NCI-H226 (cell line): ENCODE data around the gene DUSP9.
"Not testable (repeated sequence)": the region's sequence is repeated elsewhere in the genome, so short reads cannot be mapped to it uniquely, and the experiment has no call there.

Experiments
- DNase-seq: peaks from one replicate; pipeline ENCODE4 v3.0.0-alpha.2; 2015

DUSP9 gene, protein sequence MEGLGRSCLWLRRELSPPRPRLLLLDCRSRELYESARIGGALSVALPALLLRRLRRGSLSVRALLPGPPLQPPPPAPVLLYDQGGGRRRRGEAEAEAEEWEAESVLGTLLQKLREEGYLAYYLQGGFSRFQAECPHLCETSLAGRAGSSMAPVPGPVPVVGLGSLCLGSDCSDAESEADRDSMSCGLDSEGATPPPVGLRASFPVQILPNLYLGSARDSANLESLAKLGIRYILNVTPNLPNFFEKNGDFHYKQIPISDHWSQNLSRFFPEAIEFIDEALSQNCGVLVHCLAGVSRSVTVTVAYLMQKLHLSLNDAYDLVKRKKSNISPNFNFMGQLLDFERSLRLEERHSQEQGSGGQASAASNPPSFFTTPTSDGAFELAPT

DNA sequence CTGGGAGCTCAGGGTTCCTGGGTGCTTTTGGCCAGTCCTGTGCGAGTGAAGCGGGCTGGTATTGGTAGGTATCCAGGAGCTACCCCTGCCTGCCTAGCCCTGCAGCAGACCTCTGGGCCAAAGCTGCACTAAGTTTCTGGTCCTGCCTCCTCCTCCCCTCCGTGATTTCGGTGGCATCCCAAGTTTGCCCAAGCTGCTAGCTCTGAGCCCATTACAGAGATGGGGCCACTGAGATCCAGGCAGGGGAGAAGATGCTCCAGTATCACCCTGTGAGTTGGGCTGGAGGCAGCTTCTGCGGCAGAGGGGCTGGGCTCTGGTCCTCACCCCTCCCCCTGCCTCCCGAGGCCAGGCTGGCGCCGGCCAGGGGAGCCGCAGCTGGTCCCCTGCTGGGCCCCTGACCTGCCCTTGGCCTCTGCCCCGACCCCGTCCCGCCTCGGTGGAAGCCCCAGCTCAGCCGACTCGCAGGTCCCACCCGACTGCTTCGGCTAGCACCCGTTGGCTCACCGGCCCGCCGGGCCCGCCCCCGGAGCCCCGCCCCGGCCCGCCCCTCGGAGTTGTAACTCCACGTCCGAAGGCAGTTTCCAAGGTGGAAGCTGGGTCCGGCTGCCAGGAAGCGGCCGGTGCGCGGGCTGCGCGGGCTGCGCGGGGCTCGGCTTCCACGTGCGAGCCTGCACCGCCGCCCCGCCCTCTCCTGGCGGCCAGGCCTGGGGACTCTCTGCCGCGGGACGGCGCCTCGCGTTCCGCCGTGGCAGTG, at the start of gene DUSP9:
TSS of gene DUSP9 (plus strand) at position 584 of the 754 bp plus-strand sequence. CDS start 751 bp downstream, outside the sequence.
- peak; percentile 43 for DNase-seq

DNA sequence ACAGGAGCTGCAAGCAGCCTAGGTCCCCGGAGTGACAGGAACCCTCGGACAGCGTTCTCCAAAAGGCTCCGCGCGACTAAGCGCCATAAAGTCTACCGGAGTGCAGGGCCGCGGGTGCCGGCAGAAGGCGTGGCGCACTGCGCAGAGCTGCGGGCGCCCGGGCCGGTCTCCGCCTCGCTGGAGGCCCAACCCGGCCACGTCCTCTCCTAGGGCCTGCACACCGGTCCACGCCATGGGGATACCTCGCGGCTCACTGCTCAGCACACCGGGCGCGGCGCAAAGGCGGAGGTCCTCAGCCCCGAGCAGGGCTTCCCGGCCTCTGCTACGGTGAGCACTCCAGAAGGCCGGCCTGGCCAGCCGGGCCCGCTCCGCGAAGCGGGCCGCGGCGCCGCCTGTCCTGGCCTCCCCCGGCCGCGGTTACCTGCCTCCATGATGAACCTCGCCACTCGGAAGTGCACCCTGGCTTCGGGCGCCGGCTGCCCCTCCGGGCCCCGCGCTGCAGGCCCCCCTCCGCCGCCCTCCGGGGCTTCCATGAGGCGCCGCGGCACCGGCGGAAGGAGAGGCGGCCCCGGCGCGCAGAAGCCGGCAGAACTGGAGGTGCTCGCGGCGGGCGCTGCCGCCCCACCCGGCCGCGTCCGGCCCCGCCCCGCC, 48.3 kb upstream of the DUSP9 start, which contains the start of gene CCNQ:
TSS of gene CCNQ (minus strand) at position 599 of the 651 bp plus-strand sequence. CDS start at position 533, 66 bp downstream.
- no peak for DNase-seq

DNA sequence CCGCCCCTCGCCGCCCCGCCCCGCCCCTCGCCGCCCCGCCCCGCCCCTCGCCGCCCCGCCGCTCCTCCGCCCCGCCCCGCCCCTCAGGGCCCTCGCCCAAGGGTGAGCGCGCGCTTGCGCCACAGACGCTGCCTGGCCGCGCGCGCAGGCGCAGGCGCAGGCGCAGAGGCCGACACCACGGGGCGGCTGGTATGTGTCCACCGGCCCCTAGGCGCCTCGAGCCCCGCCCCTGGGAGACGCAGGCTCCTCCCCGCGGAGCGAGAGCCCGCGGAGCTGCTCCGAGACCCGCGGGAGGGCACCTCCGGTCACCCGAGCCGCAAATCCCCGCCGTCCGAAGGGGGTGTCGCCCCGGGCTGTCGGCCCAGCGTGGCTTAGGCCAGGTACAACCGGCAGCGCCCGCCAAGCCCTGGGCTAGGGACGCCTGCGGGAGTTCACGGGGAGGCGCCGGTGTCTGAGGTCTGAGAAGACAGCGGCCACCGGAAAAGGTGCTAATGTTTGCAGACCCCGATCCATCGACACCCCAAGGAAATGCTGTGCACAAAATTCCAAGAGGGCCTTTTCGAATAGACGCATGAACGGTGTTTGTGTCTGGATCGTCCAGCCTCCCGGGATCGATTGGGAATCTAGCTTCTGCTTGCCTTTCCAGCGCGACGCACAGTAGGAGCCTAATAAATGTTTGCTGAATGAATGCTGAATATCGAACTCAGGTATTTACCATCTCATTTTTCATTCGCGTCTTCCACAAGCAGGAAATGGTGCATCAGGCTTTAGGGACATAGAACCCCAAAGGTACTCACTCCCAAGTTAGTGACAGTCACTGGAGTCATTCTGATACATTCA, 47.6 kb upstream of the DUSP9 start:
- DNase-seq: peak; percentile 70

DNA sequence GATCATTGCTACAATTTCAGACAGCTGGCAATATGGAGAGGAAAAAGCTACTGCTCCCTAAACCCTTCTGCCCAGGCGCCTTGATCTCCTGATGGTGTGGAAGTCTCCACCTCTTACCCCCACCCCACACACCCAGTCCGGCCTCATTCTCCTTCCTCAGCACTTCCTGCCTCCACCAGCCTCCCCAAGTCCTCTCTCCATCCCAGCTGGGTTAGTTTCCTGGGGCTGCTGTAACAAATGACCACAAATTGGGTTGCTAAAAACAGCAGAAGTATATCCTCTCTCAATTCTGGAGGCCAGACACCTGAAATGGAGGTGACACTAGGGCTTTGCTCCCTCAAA, 47.0 kb upstream of the DUSP9 start:
- DNase-seq: no peak

DNA sequence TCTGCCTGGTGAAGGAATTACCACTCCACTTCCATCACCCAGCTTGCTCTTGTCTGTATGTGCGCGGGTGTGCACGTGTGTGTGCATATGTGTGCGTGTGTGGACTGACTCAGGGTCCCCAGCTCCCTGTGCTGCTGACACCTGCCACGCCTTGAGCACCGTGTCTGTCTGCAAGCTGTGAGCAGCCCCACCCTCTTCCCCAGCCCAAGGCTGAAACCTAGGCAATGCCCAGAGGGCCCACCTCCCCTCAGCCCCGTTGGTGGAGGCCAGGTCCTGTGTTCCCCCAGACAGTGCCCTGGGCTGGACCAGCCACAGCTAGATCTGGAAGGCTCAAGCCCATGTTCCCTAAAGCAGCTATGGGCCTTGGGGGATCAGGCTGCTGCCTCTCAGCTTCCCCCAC, 46.1 kb upstream of the DUSP9 start:
- no peak for DNase-seq

DNA sequence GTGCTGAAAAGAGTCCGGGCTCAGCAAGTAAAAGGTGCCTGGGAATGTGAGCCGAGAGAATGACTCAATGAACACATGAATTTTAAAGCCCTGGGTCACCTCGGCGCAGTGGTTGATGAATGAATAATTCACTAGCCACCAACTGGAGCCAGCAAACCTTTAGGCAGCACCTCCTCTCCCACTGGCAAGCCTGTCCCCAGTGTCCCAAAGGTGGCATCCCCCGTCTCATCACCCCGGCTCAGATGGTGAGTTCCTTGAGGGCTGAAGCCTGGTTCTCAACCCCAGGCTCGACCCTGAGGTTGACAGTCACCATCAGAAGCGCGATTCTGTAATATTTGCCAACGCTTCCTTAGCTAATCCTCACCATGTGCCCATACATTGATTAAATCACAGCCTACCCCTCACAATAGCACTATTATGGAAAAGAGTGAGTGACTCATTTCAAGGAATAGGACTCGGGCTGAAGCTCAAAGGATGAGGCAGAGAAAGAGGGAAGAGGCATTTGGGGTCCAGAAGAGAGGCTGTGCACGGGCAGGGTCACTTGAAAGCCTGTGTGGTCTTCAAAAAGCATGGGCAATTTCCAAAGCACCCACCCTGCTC, 45.4 kb upstream of the DUSP9 start:
- DNase-seq: no peak

DNA sequence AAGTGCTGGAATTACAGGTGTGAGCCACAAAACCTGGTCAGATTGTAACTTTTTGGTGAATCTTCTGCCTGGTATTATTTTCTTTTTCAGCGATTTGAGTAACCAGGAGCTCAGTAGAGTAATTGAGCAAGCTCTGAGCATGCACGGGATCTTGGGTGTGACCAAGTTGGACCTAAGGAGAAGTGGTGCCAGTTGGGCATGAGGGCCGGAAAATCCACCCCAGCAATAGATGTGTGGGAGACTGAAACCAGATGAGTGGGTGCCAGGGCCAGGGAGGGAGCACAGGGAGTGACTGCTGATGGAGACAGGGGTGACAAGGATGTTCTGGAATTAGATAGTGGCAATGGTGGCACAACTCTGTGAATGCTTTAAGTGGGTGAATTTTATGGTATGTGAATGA, 44.4 kb upstream of the DUSP9 start:
- DNase-seq: no peak

DNA sequence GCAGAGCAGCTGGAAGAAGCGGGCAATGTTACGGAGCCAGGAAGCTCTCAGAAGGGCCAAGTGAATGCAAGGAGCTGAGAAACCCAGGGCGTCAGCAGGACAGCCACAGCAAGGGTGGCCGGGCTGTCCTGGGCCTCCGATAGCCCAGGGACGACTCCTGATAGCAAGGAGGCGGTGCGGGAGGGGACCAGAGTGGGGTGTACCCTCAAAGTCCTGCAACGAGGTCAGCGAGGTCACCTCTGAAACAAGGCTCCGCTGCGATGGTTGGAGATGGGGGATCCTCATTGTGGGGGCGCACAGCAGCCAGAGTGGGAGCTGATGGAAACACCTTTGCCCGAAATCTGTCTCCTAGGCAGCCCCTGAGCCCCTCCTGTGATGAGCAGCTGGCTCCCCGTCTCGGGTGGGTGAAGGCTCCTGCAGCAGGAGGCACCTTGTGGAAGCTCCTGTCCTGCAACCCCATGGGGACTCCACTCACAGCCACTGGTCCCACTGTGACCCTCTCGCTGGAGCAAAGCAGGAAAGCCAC, 43.8 kb upstream of the DUSP9 start:
- no peak for DNase-seq

DNA sequence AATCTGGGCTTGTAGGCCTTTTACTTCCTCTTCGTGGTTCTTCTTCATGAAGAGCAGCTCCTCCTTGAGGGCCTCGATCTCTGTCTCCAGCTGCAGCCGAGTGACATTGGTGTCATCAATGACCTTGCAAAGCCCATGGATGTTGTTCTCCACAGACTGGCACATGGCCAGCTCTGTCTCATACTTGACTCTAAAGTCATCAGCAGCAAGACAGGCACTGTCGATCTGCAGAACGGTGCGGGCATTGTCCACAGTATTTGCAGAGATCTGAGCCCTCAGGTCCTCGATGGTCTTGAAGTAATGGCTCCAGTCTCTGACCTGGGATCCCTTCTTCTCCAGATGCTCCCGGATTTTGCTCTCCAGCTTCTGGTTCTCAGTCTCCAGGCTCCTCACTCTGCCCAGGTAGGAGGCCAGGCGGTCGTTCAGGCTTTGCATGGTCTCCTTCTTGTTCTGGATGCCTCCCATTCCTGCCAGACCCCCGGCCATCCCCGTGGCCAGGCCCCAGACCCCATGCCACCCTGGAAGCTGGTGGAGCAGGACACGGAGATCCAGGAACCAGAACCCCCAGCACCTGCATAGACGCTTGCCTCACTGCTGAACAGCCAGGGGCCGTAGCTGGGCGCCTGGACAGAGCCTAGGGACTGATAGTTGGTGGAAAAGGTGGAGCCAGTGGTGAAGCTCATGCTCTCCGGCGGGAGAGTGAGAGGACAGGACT, 42.2 kb upstream of the DUSP9 start:
- DNase-seq: not testable (repeated sequence)

DNA sequence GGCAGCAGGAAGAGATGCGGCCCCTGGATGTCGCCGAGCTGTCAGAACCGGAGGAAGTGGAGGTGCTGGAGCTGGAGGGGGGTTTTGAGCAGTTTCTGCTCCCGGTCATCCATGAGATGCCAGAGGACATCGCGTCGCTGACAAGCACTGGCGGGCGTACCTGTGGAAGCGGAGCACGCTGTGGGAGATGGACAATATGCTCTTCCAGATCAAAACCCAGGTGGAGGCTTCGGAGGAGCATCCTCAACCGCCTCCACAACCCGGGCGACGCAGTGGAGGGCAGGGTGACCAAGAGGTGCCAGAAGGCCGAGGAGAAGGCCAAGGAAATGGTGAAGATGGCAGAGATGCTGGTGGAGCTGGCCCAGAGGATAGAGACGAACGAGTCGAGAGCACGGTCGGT, 40.5 kb upstream of the DUSP9 start:
- DNase-seq: no peak

DNA sequence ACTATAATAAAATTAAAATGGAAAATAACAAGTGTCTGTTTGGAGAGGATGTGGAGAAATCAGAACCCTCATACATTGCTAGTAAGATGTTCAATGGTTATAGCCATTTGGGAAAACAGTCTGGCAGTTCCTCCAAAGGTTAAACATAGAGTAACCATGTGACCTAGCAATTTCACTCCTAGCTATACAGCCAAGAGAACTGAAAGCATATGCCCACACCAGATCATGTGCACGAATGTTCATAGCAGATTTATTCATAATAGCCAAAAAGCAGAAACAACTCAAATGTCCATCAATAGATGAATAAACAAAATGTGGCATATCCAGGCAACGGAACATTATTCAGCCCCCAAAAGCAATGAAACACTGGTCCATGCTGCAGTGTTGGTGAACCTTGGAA, 38.6 kb upstream of the DUSP9 start:
- no peak for DNase-seq

DNA sequence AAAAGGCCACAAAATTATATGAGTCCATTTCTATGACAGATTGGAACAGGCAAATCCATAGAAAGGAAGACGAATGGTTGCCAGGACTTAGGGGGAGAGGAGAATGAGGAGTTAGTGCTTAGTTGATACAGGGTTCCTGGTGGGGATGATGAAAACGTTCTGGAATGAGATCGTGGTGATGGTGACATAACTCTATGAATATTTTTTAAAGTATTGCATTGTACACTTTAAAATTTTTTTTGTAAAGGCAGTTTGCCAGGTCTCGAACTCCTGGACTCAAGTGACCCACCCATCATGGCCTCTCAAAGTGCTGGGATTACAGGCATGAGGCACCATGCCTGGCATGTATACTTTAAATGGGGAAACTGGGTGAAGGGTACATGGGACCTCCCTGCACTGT, 38.2 kb upstream of the DUSP9 start:
- DNase-seq: no peak

DNA sequence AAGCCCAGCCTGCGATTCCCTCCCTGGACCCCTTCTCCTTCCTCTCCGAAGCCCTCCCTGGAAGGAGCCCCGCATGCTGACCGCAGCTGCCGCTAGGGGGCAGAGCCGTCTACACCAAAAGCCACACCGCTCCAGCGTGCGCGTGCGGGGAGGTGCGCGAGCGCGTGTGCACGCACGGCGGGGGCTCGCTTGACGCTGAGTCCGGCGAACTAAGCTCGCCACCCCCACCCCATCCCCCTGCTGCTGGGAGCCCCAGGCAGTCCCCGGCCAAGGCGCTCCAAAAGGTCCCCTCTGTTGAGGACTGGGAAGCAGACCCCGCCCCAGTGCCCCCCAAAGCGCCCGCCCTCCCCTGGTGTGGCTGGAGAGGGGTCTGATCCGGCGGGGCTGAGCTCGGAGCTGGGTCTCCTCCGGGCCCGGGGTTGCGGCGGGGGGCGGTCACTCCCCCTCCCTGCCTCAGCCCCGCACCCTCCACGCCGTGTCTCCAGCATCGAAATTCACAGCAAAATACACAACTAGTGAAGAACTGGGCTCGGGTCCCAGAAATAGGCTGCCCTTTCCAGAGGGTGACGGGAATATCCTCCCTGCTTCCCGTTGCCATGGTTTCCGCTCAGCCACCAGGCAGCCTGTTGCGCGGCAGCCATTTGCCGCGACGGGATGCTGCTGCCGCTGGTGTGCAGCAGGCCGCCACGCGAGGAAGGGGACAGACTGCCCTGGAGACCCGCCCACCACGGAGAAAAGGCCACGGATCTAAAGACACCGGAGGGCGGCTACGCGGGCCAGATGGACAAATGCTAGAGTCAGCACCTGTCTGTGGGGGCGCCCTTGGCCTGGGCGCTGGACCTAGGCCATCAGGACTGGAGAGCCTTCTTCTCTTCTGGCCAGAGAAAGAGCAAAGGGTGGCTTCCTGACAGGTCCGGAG, 36.8 kb upstream of the DUSP9 start:
- peak; percentile 53 for DNase-seq

DNA sequence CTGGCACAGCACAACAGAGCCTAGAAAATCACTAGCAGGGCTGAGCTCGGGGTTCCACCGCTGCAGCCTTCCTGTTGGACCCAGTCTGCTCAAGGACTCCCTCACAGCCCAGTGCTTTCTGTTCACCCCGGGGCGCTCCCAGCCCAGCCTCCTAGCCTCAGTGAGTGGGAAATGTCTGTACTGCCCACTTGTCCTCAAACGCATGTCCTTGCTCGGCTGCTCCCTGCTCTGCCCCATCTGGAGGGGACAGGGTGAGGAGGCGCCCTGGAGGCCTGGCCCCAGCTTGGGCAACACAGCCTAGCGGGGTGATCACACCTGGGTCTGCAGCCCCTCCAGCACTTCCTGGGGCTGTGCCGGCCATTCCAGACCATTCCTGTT, 36.2 kb upstream of the DUSP9 start:
- DNase-seq: no peak

DNA sequence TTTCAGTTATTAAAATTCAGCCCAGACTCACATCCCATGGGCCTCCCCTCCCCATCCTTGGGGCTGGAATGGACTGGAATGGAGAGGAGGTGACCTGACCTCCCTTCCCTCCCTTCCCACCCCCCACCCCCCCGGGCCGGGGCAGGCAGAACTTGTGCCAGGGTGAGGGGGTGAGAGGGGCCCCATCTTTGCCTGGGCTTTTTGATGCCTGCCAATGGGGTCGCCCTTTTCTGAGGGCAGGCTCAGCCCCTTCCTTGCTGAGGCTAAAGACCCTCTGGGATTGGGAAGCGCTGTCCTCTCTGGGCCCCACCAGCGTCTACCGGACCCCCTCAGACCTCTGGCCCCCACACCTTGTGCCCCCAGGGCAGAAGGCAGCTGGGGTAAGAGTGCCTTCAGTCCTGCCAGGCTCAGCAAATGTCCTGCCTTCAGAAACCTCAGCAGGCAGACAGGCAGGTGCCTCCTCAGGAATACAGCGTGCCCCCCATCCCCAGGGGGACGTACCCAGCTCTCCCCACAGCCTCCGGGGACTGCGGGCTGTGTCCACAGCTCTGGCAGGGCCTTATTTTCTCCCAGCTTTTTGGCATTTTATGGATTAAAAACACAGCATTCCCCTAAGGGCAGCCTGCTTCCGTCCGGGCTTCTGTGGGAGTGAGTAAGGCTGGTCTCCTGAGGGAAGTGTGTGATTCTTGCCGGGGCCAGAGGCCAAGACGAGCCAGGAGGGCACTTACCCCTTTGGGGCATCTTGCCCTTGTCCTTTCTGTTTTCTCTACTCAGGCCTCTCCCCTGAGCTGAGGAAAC, 35.5 kb upstream of the DUSP9 start:
- no peak for DNase-seq

DNA sequence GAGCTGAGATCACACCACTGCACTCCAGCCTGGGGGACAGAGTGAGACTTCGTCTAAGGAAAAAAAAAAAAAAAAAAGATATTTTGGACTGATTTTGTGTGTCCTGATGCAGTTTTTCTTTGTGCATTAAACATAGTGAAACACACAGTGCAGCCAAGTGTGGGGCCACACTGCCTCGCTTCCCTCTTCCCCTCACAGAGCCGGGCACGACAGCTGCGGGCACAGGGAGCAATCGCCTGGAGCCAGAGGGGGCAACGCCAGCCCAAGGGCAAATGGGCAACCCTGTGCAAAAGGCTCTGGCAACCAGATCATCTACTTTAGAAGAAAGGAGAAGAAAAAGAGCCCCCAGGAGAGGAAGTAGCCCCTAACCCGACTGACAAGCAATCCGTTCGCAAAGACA, 34.6 kb upstream of the DUSP9 start:
- DNase-seq: no peak

DNA sequence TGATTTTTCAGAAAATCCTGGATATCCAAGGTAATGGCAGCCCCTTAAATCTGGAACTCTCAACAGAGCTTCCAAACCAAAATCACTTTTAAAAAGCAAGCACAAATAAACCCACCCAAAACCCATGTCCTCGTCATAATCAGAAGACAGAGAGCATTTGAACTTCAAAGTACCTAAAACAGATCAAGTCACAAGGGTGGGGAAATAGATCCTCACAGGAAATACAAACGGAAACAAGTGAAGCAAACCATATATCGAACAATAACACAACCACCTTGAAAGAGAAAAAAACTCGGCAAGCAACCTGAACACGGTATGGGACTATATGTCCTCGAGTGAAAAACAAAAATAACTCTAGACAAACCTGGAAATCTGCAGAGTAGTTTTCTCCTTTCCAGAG, 32.2 kb upstream of the DUSP9 start:
- DNase-seq: no peak

DNA sequence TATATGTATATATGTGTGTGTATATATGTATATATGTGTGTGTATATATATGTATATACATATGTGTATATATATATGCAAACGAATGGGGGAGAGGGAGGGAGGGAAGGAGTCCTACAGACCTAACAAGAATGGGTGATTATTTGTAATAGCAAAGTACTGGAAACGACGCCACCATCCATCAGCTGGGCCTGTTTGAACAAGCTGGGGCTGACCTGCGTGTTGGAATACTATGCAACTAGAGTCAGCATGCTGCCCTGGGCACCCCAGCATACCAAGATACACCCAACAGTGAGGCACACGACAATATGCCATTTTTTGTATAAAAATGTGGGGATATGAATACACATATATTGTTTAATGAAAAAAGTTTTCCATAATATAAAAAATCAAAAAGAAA, 26.4 kb upstream of the DUSP9 start:
- DNase-seq: no peak

DNA sequence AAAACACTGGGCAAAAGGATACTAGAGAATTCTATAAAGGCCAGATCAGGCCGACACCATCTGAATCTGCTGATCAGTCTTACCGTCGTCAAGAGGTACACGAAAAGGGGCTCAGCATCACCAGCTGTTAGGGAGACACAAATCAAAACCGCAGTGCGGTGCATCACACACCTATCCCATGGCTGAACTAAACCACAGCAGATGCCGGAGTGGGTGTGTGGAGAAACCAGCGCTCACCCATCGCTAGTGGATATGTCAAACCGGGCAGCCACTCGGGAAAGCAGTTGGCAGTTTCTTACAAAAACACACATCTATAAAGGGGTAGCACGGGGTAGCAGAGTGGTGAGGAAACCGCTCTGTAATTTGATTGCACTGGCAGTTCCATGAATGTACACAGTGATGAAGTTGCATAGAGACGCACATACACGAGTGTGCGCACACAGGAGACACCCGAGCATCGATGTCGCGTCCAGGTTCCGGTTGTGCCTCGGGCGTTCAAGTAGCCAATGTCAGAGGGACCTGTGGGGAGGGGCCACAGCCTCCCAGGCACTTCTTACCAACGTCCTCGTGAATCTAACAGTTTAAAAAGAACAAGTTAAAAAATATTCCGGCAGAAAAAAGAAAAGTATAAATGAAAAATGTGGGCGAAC, 24.9 kb upstream of the DUSP9 start:
- DNase-seq: no peak
